HepG2 (cell line): Measurements from ENCODE around the gene FBXW2. TPM values are rescaled to one million over a fixed set of nuclear protein-coding genes. Genes with fewer than 3 reads are reported as not detected.

Experiments
- ATAC-seq: fragments of 200-7000 bp; cut with Tn5 transposase; 3 replicates; pipeline ENCODE4 v1.9.1; 2020; ENCODE audit warnings: mild to moderate bottlenecking, moderate library complexity
- BruUV-seq: library from RNA; stranded (reverse); fragments of 400-500 nt; replicated peaks from 2 replicates; lab custom pipeline; 2021; lab: Mats Ljungman, UMichigan
- CTCF ChIA-PET: fragments of 300-600 bp; formaldehyde crosslinking; extraction: SDS; loops from one replicate; lab custom pipeline; 2021; ENCODE audit warnings: low total read pairs, inconsistent platforms, low intra/inter-chr PET ratio; lab: Yijun Ruan, JAX
- POLR2A ChIA-PET: fragments of 350-600 bp; sonication (Branson Sonifier 250); formaldehyde crosslinking; loops from one replicate; lab custom pipeline; 2020; ENCODE audit warnings: antibody characterized with exemption, inconsistent platforms; lab: Yijun Ruan, JAX
- DNase-seq: peaks from one replicate; pipeline ENCODE4 v3.0.0-alpha.2; 2015; ENCODE audit warnings: low spot score
- FAIRE-seq: peaks from 3 replicates; lab custom pipeline; 2011; peaks lifted over from hg19 to GRCh38; lab: Jason Lieb, UNC
- H2AFZ ChIP-seq: one replicate; pipeline ENCODE4 v1.6.1; 2011; ENCODE audit warnings: low read length, inconsistent platforms
- H3K27ac ChIP-seq: fragments of 300-600 bp; 3 replicates; pipeline ENCODE4 v1.8.0; 2011; ENCODE audit warnings: mixed run types, mild to moderate bottlenecking, mixed read lengths, low read length, inconsistent platforms; ENCODE audit not compliant: insufficient read depth; ENCODE audit errors: extremely low read length
- H3K27me3 ChIP-seq, 2 experiments: fragments of 200-600 bp in 1 of 2; 2 replicates in 1 of 2; 3 replicates in 1 of 2; pipeline versions ENCODE4 v1.6.0 to v1.8.0; 2011; ENCODE audit warnings: low read length in 2 of 2, mild to moderate bottlenecking in 2 of 2, moderate library complexity in 2 of 2, inconsistent platforms in 1 of 2; ENCODE audit not compliant: insufficient read depth in 2 of 2, control insufficient read depth in 1 of 2
- H3K36me3 ChIP-seq, 2 experiments: fragments of 200-600 bp in 1 of 2; replicated peaks in 1 of 2; 2 replicates in 1 of 2; 3 replicates in 1 of 2; pipeline versions ENCODE4 v1.5.1 to v1.8.0; 2011; ENCODE audit warnings: low read length in 2 of 2, inconsistent platforms in 1 of 2; ENCODE audit not compliant: insufficient read depth in 2 of 2, control insufficient read depth in 1 of 2
- H3K4me1 ChIP-seq: 2 replicates; pipeline ENCODE4 v1.5.1; 2012; ENCODE audit warnings: low read length, inconsistent platforms; ENCODE audit not compliant: insufficient read depth
- H3K4me2 ChIP-seq: 2 replicates; pipeline ENCODE4 v1.6.0; 2011; ENCODE audit warnings: low read depth, low read length, inconsistent platforms
- H3K4me3 ChIP-seq, 3 experiments: fragments of 200-600 bp in 1 of 3; sonication (generic), shearing (Covaris generic) in 1 of 3; replicated peaks in 1 of 3; 2 replicates each; pipeline ENCODE4 v1.5.1; 2011 to 2016; ENCODE audit warnings: low read length in 3 of 3, inconsistent platforms in 2 of 3, low read depth in 2 of 3, mild to moderate bottlenecking in 2 of 3, control low read depth in 1 of 3, mixed read lengths in 1 of 3; ENCODE audit not compliant: insufficient read depth in 1 of 3
- H3K79me2 ChIP-seq: one replicate; pipeline ENCODE4 v1.6.1; 2011; ENCODE audit warnings: low read length, inconsistent platforms; ENCODE audit not compliant: insufficient read depth
- H3K9ac ChIP-seq: 2 replicates; pipeline ENCODE4 v1.6.0; 2011; ENCODE audit warnings: mild to moderate bottlenecking, low read depth, low read length, inconsistent platforms; ENCODE audit not compliant: insufficient read depth
- H3K9me3 ChIP-seq: 2 replicates; pipeline ENCODE4 v1.5.1; 2012; ENCODE audit warnings: mild to moderate bottlenecking, low read length
- H4K20me1 ChIP-seq: 2 replicates; pipeline ENCODE4 v1.6.0; 2011; ENCODE audit warnings: inconsistent platforms, mild to moderate bottlenecking, low read length, moderate library complexity; ENCODE audit not compliant: insufficient read depth
- CHD2 ChIP-seq: IDR thresholded peaks from 2 replicates; pipeline ENCODE4 v1.6.1; 2011; ENCODE audit warnings: low read depth, low read length, improper control_type of control experiment
- NFIC ChIP-seq: IDR thresholded peaks from 2 replicates; pipeline ENCODE4 v1.6.1; 2012; ENCODE audit warnings: mild to moderate bottlenecking, low read length, inconsistent platforms
- NR2F1 ChIP-seq, 2 experiments: fragments of 450-650 bp in 1 of 2; formaldehyde crosslinking in 1 of 2; IDR thresholded peaks; 2 replicates each; pipeline versions ENCODE4 v1.5.0 to v1.6.1; 2016 to 2020; ENCODE audit warnings: mild to moderate bottlenecking in 1 of 2, missing compliant biosample characterization in 1 of 2, missing genetic modification reagents in 1 of 2, moderate library complexity in 1 of 2
- PHF5A ChIP-seq: IDR thresholded peaks from one replicate; pipeline ENCODE4 v1.6.1; 2018; ENCODE audit warnings: low read depth, missing genetic modification reagents; ENCODE audit not compliant: unreplicated experiment
- SALL1 ChIP-seq: sonication (generic); formaldehyde crosslinking; IDR thresholded peaks from 2 replicates; pipeline ENCODE4 v1.8.0; 2022; ENCODE audit warnings: mild to moderate bottlenecking, missing genetic modification reagents
- ZFAT ChIP-seq: sonication (generic); formaldehyde crosslinking; conservative IDR thresholded peaks from 2 replicates; pipeline ENCODE4 v1.8.1; 2023; ENCODE audit warnings: missing genetic modification reagents, inconsistent platforms
- ZKSCAN8 ChIP-seq: IDR thresholded peaks from 2 replicates; pipeline ENCODE4 v1.6.1; 2016; ENCODE audit warnings: borderline replicate concordance, missing genetic modification reagents, missing compliant biosample characterization
- ZNF264 ChIP-seq: sonication (generic); formaldehyde crosslinking; IDR thresholded peaks from 2 replicates; pipeline ENCODE4 v1.4.0; 2020; ENCODE audit warnings: missing genetic modification reagents
- ZNF746 ChIP-seq: sonication (generic); formaldehyde crosslinking; IDR thresholded peaks from 2 replicates; pipeline ENCODE4 v1.8.0; 2022; ENCODE audit warnings: mild to moderate bottlenecking, missing genetic modification reagents
- ZNF775 ChIP-seq: sonication (generic); formaldehyde crosslinking; IDR thresholded peaks from 2 replicates; pipeline ENCODE4 v1.4.0; 2020; ENCODE audit warnings: missing genetic modification reagents, mild to moderate bottlenecking, moderate library complexity, borderline replicate concordance
- WGBS: methylation state at CpG from one replicate; pipeline ENCODE4 v1.1.6; 2017; ENCODE audit warnings: low lambda C conversion rate; 5-methylcytosine and 5-hydroxymethylcytosine counted together
- in situ Hi-C: cut with HindIII; loops from 2 replicates; pipeline ENCODE4 v1.10.0; 2017; ENCODE audit warnings: low pct_unique_long_range_greater_than_20kb; ENCODE audit not compliant: extremely low pct_ligation_motif_present
- intact Hi-C: fragments of 100-400 bp; cut with micrococcal nuclease; formaldehyde crosslinking; loops from one replicate; pipeline ENCODE4 v1.10.0; 2022; ENCODE audit not compliant: unreplicated experiment
- polyA plus RNA-seq, 8 experiments: library from polyadenylated mRNA; depleted of rRNA in 3 of 8; stranded (reverse) in 7 of 8; unstranded in 1 of 8; fragments of >200 nt; fragmentation: Illumina TruSeq in 4 of 8; extraction: Trizol in 4 of 8; gene quantifications; 2 replicates each; pipeline versions ENCODE4 v1.2.1 to v1.2.3, GENCODE V29; 2011 to 2016; ENCODE audit warnings: low read depth in 4 of 8, missing spikeins in 1 of 8, mixed read lengths in 1 of 8; ENCODE audit not compliant: insufficient read depth in 1 of 8
- total RNA-seq, 5 experiments: library from RNA; depleted of rRNA; stranded (reverse); fragments of >200 nt; fragmentation: Illumina TruSeq; extraction: Trizol; gene quantifications; 2 replicates each; pipeline ENCODE4 v1.2.3, GENCODE V29; 2016; ENCODE audit warnings: low read depth in 1 of 5
- TF ChIP-seq, protein P1 (sequence below): sonication (generic); formaldehyde crosslinking; IDR thresholded peaks from 2 replicates; pipeline ENCODE4 v1.4.0; 2020; ENCODE audit warnings: missing genetic modification reagents

FBXW2 gene
- total and polyA plus RNA-seq, 2 of the 13 experiments (the other 11 are each of a cell fraction or from before 2014, with no cell fraction given): 35.4 to 43.1 TPM

DNA sequence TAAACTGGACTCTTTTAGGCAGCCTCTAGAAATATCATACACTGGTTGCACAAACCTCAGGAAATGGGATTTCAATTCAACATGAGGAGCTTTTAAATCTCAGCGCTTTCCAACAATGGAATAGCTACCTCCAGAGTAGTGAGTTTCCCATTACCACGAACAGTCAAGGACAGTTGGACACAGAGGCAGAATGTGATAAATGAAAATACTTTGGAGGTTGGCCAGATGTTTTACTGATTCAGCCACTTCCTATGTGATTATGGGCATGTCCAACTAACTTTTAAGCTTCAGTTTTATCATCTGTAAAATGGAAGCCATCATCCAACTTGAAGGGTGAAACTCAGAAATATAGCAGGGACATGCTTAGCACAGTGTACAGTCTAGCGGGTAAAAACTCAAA is 2.1 kb downstream of the FBXW2 start:
- Histone ChIP-seq H4K20me1 (no peaks in the 10 kb centered on the region), H2AFZ (no peak overlapping the region), H3K27ac (no peak overlapping the region), H3K9me3 (no peaks in the 10 kb centered on the region), H3K36me3 (peaks cover 6 to 28% of the 10 kb centered on the region in 2 experiments), H3K9ac (peak overlapping the region; percentile 95; the same call in 1 of the 2 replicates), H3K4me2 (peak overlapping the region; percentile 85), H3K27me3 (no peaks in the 10 kb centered on the region; a peak in 1 of 5 replicates), H3K79me2 (peaks cover 70% of the 10 kb centered on the region), H3K4me1 (peaks cover 61% of the 10 kb centered on the region), H3K4me3 (peak overlapping the region in 2 of 3 experiments; percentile 14 to 87; a peak in 4 of 6 replicates)
- CTCF ChIA-PET: no interaction called here
- no peak for ATAC-seq
- no peak for DNase-seq
- FAIRE-seq: no peak
- 96% methylated on average over 3 of the region's 3 CpGs for WGBS
- in situ Hi-C loops: no loop called here
- no peak for TF ChIP-seq NFIC
- no peak for TF ChIP-seq SALL1 (CRISPR knock-in tag)
- TF ChIP-seq NR2F1 (CRISPR knock-in tag; IDR thresholded peaks at IDR 0.05): no peak
- no peak for TF ChIP-seq CHD2
- TF ChIP-seq, protein P1, sequence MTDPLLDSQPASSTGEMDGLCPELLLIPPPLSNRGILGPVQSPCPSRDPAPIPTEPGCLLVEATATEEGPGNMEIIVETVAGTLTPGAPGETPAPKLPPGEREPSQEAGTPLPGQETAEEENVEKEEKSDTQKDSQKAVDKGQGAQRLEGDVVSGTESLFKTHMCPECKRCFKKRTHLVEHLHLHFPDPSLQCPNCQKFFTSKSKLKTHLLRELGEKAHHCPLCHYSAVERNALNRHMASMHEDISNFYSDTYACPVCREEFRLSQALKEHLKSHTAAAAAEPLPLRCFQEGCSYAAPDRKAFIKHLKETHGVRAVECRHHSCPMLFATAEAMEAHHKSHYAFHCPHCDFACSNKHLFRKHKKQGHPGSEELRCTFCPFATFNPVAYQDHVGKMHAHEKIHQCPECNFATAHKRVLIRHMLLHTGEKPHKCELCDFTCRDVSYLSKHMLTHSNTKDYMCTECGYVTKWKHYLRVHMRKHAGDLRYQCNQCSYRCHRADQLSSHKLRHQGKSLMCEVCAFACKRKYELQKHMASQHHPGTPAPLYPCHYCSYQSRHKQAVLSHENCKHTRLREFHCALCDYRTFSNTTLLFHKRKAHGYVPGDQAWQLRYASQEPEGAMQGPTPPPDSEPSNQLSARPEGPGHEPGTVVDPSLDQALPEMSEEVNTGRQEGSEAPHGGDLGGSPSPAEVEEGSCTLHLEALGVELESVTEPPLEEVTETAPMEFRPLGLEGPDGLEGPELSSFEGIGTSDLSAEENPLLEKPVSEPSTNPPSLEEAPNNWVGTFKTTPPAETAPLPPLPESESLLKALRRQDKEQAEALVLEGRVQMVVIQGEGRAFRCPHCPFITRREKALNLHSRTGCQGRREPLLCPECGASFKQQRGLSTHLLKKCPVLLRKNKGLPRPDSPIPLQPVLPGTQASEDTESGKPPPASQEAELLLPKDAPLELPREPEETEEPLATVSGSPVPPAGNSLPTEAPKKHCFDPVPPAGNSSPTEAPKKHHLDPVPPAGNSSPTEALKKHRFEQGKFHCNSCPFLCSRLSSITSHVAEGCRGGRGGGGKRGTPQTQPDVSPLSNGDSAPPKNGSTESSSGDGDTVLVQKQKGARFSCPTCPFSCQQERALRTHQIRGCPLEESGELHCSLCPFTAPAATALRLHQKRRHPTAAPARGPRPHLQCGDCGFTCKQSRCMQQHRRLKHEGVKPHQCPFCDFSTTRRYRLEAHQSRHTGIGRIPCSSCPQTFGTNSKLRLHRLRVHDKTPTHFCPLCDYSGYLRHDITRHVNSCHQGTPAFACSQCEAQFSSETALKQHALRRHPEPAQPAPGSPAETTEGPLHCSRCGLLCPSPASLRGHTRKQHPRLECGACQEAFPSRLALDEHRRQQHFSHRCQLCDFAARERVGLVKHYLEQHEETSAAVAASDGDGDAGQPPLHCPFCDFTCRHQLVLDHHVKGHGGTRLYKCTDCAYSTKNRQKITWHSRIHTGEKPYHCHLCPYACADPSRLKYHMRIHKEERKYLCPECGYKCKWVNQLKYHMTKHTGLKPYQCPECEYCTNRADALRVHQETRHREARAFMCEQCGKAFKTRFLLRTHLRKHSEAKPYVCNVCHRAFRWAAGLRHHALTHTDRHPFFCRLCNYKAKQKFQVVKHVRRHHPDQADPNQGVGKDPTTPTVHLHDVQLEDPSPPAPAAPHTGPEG (CRISPR knock-in tag): no peak
- no peak for TF ChIP-seq ZFAT (CRISPR knock-in tag)
- no peak for TF ChIP-seq PHF5A (CRISPR knock-in tag)
- TF ChIP-seq ZNF264 (CRISPR knock-in tag): no peak
- TF ChIP-seq ZNF775 (CRISPR knock-in tag): no peak
- TF ChIP-seq ZNF746 (CRISPR knock-in tag): no peak
- TF ChIP-seq ZKSCAN8 (CRISPR knock-in tag): no peak
- intact Hi-C loops: no loop called here
- POLR2A ChIA-PET: no interaction called here
- no TSS peak for BruUV-seq
